EL (cell line): ENCODE measurements around the gene NOVA1.

Experiments
- DNase-seq: peaks from one replicate; pipeline ENCODE4 v3.0.0-alpha.2; 2016

NOVA1 gene

DNA sequence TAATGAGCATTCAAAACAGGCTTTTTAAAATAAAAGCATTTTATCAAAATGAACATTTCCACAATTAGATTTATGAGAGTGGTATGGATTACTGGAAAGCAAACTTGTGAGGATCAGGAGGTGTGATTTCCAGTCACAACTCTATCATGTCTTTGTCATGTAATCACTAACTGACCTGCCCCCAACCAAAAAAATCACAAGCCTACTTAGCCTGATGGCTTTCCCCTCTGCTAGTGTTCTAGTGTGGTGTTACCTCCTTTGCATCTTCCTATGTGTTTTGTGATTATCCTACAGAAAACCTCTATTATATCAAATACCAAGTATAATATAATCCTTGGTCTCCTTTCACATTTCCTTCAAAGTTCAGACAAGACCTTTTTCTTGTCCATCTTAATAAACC lies 168.6 kb downstream of the NOVA1 start:
- DNase-seq = no peak

DNA sequence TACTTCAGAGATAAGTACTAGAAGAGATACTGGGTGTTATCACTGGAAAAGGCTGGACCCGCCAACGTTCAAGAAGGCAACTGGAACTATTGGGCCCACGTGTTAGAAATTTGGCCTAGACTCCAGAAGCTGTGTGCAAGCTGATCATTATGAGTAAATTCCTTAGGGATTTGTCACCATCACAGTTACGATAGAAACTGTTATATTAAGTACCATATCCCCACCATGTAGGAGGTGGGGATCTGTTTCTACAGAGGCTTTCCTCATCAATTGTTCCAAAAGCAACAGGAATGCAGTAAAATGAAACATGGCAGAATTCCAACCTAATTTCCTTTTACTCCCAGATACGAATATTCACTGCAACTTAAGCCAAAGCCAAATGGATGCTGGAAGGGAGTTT lies 170.7 kb downstream of the NOVA1 start:
- no peak for DNase-seq

DNA sequence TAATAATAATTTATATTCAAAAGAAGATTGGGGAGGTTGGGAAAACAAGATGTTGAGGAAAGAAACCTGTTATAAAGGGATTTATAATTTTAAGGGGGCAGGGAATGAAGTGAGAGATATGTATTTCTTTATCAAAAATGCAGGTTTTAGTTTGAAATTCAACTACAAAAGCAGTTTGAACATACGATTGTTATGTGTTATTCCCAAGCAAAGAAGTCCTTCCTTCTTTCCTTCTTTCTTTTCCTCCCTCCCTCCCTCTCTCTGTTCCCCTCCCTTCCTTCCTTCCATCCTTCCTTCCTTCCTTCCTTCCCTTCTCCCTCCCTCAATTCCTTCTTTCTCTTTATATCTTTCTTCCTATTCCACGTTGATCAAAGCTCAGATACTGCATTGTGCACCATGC lies 173.3 kb downstream of the NOVA1 start:
- DNase-seq = no peak

DNA sequence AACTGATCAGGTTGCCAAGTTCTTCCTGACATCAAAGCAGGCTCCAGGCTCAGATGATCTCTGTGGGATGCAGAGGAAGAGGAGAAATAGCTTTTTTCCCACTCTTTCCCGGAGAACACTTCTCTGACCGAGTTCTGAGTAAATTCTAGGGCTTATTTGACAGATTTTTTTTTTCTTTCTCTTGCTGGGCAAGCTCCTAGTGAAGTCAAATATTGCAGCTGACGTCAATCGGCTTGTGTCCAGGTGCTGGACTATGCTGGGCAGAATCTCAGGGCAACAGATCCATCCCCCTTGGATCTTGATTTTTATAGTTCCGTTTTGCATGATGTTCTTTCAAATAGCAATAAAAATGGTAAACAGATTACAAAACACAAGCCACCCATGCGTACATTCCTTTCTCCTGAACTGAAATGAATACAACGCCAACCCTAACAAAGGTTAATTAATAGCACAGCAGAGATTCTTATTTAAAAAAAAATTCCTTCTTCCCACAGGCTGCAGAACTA lies 182.2 kb downstream of the NOVA1 start:
- no peak for DNase-seq

DNA sequence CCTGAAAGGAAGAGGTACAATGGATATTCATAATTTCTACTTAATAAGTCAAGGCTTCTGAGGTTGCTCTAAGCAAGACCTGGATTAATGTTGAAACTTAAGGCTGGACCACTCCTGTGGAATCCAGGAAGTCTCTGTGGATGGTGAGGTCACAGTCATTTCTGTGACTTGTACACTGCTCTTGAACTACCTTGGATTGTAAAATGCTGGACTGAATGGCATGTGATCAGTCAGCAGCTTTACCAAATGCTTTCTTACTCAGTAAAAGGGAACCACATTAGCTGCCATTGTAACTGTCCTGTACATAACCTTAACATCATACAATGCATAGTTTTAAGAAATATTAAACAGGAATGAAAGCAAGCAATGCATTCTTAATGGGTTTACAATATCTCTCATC lies 182.9 kb downstream of the NOVA1 start:
- no peak for DNase-seq

DNA sequence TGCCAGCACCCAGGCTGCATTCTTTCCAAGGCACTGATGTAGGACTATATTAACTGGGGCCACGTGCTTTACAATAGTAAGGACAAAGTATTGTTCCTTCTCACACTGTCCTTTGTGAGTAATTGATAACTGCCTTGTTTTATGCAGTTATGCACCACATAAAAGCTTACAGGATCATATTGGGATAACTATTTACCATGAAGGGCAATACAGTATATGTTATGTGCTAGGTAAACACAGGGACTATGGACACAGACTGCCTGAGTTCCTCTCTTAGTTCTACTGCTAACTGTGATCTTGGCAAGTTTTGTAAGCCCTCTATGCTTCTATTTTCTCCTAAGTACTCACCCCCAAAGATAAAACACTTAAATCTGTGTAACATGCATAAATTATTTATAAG lies 183.7 kb downstream of the NOVA1 start:
- DNase-seq = no peak

DNA sequence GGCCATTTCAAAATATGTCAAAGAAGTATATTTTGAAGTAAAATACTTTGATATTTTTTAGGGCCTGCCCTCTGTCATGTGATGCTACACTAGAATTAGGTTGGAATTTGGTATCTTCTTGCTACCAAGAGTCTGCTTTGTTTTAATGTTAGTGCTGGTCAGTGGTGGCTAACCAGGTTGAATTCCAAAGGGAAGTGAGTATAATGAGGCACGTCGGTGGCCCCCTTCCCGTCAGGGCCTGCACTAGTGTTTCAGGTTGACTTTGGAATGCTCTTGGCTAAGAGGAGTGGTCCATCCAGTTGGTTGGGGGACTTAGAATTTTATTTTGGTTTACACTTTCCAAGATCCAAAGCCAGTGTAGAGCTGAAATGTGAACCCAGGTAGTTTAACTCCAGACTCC lies 185.4 kb downstream of the NOVA1 start:
- DNase-seq = no peak

DNA sequence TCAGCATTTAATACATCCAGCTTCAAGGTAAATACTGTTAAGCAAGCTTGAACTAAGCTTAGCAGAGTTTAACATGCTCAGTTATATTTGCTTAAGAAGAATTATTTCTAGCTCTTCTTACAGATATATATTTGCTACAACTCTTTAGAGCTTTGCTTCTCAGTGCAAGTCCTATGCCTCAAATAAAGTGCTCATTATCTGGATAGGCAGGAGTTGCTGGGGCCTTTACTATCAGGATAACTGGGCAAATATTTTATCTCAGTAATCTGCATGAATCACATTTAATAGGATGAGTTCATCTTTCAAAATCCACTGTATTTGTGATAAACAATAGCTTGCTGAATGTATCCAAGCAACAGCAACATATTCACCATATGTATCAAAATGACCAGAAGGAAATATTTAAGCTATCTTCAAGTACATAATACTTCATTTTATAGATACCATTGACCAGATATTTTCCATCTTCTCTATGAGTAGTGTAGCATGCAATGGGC lies 187.6 kb downstream of the NOVA1 start:
- DNase-seq = no peak

DNA sequence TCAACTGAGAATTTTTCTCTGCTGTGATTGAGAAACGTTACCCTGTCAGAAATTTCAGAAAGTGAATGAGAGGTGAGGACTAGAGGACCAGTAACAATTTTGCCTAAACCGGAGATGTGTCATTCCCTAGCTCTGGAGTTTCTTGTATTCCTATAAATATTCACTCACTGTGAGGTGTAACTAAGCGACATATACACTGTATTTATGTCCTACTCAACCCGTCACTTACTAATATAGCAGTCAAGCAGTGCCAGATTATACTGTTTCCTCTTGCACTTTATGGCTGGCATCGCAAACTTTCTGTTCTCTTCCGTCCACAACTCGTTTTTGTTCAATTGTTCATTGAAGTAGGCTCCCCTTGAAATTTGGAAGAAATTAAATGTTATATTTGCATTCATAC lies 192.9 kb downstream of the NOVA1 start:
- DNase-seq = no peak

DNA sequence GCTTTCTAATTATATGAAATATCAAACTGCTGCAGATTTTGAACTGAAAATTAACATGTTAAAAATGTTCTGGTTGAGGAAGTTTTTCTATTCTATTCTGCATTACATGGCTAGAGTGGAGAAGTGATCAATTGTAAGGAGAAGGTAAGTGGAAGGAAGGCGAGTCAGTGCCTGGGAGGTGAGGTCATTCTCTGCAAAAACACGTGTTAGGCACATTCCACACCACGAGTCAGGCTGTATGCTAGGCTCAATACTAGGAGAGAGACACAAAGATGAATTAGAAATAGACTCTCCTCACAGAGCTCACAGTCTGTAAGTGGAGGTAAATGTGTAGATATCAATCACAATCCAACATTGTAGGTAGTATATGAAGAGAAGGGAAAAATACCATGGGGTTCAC lies 194.1 kb downstream of the NOVA1 start:
- DNase-seq = no peak

DNA sequence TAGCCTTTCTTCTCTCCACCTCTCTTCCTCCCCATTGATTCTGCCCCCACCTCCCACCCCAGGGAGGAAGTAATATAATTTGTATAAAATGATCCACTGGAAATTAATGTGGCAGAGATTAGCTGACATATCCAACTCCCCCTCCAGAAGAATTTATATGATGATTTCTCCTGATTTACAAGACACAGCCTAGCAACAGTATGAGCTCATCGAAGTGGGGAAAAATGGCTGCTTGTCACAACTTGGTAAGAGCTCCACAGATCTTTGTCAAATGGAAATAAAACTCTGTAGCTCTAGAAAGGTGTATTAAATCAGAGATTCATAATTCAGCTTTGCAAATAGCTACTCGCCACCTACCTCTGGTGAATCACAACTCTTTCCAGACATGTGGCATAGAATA lies 195.7 kb downstream of the NOVA1 start:
- no peak for DNase-seq

DNA sequence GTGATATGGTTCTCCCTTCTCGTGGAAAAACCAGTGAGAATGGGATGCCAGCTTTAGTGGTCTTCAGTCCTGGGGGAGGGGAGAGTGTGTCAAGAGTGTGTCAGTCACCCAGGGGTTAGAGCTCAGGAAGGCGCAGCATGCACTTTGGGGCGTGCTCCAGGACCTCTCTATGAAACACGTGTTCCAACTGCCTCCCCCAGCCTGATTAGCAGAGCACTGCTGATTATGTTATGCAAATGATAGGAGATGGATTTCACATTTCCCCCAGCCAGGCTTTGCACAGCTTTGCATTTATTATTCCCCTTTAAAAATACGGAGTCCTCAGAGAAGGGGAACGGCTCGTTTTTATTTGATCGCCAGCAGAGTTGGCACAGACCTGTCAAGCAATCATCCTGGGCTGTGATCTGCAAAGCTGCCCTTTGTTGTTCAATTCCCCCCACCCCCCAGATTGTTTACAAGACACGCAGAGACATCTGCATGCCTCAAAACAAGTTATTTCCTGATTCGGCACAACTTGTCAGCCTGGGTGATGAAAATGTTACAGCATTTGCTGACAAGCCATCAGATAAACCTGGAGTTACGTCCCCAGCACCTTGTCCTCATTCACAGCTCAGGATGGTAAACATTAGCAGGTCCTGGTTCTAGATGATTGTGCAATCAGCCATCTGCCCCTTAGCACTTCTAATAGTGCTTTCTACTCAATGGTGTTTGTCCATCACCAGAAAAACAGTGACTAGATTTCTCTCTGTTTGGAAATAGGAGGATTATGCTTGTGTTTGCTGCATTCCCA lies 196.5 kb downstream of the NOVA1 start:
- no peak for DNase-seq

DNA sequence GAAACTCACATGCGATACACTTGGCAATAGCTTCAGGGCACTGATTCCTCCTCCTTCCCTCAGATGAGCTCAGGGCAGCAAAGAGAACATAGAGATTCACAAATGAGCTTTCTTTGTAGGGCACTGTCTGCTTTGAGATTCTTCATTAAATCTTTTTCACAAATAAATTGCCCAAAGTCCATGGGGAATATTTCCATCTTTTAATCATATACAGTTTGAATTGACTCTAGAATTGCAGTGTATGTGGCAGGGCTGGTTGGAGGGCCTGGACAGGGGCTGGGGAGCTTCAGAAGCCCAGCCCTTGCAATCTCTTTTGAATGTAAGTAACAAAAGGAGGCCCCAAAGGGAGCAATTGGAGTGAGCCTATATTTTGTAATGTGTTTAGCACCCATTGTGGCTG lies 197.5 kb downstream of the NOVA1 start:
- DNase-seq = no peak

DNA sequence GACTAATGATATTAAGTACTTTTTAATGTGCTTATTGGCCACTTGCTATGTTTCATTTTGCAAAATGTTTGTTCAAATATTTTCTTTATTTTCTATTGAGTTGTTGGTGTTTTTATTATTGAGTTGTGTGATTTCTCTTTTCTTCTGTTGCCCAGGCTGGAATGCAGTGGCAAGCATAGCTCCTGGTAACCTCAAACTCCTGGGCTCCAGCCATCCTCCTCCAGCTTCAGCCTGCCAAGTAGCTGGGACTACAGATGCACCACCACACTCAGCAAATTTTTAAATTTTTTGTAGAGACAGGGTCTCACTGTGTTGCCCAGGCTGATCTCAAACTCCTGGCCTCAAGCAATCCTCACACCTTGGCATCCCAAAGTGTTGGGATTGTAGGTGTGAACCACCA lies 199.2 kb downstream of the NOVA1 start:
- no peak for DNase-seq
